Measurements from ENCODE around the gene PDE2A.

GRCh38 chr11:72614381-72614780, 59.8 kb downstream of the PDE2A start:
- no peak for TF ChIP-seq POLR2A (IDR thresholded peaks at IDR 0.05)
- TF ChIP-seq CTCF (IDR thresholded peaks at IDR 0.05), result no peak
